ENCODE results near the gene TNS3. TPM values are rescaled to one million over a fixed set of nuclear protein-coding genes. Genes with fewer than 3 reads are reported as not detected.

TNS3 gene
- total and polyA plus RNA-seq, 2 of the 13 experiments (the other 11 are each of a cell fraction or from before 2014, with no cell fraction given): 52.9 to 55.7 TPM

DNA sequence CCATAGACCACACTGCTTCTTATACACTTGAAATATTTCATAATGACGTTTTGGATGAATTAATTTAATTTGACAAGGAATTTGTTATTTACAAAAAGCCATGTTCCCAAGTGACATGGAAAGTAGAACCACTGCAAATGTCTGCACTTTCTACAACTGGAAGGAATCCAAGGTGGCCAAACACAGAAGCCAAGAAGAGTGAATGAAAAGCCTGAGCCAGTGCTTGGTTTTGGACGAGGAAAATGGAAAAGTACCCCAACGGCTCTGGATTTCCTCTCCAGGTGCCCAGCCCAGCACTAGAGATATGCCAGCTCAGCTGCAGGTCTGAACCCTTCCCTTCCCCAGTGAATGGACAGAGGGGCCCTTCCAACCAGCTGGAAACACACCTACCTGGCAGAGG is 279.4 kb downstream of the TNS3 start:
- Histone ChIP-seq H3K9ac (ENCODE audit: insufficient read depth, low read depth, low read length) (no peak overlapping the region), H3K9me3 (ENCODE audit: low read length) (no peaks in the 10 kb centered on the region), H3K27ac (ENCODE audit: extremely low read length, insufficient read depth, low read length) (no peak overlapping the region), H2AFZ (ENCODE audit: low read length) (no peak overlapping the region), H3K79me2 (ENCODE audit: insufficient read depth, low read length) (no peaks in the 10 kb centered on the region), H3K4me1 (ENCODE audit: insufficient read depth, low read length) (no peaks in the 10 kb centered on the region), H3K27me3 (ENCODE audit: control insufficient read depth in 1 of 2, insufficient read depth in 2 of 2, low read length in 2 of 2) (no peaks in the 10 kb centered on the region), H3K4me2 (ENCODE audit: low read depth, low read length) (no peak overlapping the region), H3K4me3 (replicated peaks in 1 of 3; ENCODE audit: insufficient read depth in 1 of 3, low read depth in 2 of 3, low read length in 3 of 3) (no peak overlapping the region), H3K36me3 (replicated peaks in 1 of 2; ENCODE audit: control insufficient read depth in 1 of 2, insufficient read depth in 2 of 2, low read length in 2 of 2) (peaks cover 42 to 73% of the 10 kb centered on the region in 2 experiments), H4K20me1 (ENCODE audit: insufficient read depth, low read length) (peaks cover 18% of the 10 kb centered on the region)
- in situ Hi-C loops (cut with HindIII; ENCODE audit: extremely low pct_ligation_motif_present, low pct_unique_long_range_greater_than_20kb) (no loop called here), intact Hi-C loops (cut with micrococcal nuclease; ENCODE audit: unreplicated experiment) (no loop called here)
- WGBS (ENCODE audit: low lambda C conversion rate): 97% methylated on average over 3 of the region's 3 CpGs
- no peak for ATAC-seq
- CTCF ChIA-PET (ENCODE audit: low intra/inter-chr PET ratio, low total read pairs): no interaction called here
- BruUV-seq (replicated peaks): no TSS peak
- POLR2A ChIA-PET: no interaction called here
- DNase-seq (ENCODE audit: low spot score): no peak
- FAIRE-seq: no peak
- no peak for TF ChIP-seq ZSCAN21 (CRISPR knock-in tag; IDR thresholded peaks at IDR 0.05; ENCODE audit: borderline replicate concordance)
- no peak for TF ChIP-seq NR2F6 (IDR thresholded peaks at IDR 0.05)
- no peak for TF ChIP-seq NR2F6 (CRISPR knock-in tag; IDR thresholded peaks at IDR 0.05)
- no peak for TF ChIP-seq CREM (IDR thresholded peaks at IDR 0.05)
- no peak for TF ChIP-seq CREM (CRISPR knock-in tag; IDR thresholded peaks at IDR 0.05)
- no peak for TF ChIP-seq ZNF496 (CRISPR knock-in tag; IDR thresholded peaks at IDR 0.05; ENCODE audit: insufficient replicate concordance)
- TF ChIP-seq, protein P1, sequence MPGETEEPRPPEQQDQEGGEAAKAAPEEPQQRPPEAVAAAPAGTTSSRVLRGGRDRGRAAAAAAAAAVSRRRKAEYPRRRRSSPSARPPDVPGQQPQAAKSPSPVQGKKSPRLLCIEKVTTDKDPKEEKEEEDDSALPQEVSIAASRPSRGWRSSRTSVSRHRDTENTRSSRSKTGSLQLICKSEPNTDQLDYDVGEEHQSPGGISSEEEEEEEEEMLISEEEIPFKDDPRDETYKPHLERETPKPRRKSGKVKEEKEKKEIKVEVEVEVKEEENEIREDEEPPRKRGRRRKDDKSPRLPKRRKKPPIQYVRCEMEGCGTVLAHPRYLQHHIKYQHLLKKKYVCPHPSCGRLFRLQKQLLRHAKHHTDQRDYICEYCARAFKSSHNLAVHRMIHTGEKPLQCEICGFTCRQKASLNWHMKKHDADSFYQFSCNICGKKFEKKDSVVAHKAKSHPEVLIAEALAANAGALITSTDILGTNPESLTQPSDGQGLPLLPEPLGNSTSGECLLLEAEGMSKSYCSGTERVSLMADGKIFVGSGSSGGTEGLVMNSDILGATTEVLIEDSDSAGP (CRISPR knock-in tag; IDR thresholded peaks at IDR 0.05; ENCODE audit: borderline replicate concordance): no peak
- no peak for TF ChIP-seq ETV6 (CRISPR knock-in tag; conservative IDR thresholded peaks at IDR 0.05)
- TF ChIP-seq HDAC6 (IDR thresholded peaks at IDR 0.05; ENCODE audit: low read depth, low read length): no peak
- TF ChIP-seq, protein P2, sequence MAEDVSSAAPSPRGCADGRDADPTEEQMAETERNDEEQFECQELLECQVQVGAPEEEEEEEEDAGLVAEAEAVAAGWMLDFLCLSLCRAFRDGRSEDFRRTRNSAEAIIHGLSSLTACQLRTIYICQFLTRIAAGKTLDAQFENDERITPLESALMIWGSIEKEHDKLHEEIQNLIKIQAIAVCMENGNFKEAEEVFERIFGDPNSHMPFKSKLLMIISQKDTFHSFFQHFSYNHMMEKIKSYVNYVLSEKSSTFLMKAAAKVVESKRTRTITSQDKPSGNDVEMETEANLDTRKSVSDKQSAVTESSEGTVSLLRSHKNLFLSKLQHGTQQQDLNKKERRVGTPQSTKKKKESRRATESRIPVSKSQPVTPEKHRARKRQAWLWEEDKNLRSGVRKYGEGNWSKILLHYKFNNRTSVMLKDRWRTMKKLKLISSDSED (CRISPR knock-in tag; IDR thresholded peaks at IDR 0.05): no peak
- TF ChIP-seq, protein P3, sequence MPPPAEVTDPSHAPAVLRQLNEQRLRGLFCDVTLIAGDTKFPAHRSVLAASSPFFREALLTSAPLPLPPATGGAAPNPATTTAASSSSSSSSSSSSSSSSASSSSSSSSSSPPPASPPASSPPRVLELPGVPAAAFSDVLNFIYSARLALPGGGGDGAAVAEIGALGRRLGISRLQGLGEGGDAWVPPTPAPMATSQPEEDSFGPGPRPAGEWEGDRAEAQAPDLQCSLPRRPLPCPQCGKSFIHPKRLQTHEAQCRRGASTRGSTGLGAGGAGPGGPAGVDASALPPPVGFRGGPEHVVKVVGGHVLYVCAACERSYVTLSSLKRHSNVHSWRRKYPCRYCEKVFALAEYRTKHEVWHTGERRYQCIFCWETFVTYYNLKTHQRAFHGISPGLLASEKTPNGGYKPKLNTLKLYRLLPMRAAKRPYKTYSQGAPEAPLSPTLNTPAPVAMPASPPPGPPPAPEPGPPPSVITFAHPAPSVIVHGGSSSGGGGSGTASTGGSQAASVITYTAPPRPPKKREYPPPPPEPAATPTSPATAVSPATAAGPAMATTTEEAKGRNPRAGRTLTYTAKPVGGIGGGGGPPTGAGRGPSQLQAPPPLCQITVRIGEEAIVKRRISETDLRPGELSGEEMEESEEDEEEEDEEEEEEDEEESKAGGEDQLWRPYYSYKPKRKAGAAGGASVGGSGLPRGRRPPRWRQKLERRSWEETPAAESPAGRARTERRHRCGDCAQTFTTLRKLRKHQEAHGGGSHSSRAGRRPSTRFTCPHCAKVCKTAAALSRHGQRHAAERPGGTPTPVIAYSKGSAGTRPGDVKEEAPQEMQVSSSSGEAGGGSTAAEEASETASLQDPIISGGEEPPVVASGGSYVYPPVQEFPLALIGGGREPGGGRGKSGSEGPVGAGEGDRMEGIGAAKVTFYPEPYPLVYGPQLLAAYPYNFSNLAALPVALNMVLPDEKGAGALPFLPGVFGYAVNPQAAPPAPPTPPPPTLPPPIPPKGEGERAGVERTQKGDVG (CRISPR knock-in tag; IDR thresholded peaks at IDR 0.05; ENCODE audit: borderline replicate concordance): no peak
- no peak for TF ChIP-seq ZNF207 (IDR thresholded peaks at IDR 0.05; ENCODE audit: borderline replicate concordance)
- TF ChIP-seq, protein P4, sequence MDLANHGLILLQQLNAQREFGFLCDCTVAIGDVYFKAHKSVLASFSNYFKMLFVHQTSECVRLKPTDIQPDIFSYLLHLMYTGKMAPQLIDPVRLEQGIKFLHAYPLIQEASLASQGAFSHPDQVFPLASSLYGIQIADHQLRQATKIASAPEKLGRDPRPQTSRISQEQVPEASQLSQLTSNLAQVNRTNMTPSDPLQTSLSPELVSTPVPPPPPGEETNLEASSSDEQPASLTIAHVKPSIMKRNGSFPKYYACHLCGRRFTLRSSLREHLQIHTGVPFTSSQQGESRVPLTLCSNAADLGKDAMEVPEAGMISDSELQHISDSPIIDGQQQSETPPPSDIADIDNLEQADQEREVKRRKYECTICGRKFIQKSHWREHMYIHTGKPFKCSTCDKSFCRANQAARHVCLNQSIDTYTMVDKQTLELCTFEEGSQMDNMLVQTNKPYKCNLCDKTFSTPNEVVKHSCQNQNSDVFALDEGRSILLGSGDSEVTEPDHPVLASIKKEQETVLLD (CRISPR knock-in tag; IDR thresholded peaks at IDR 0.05; ENCODE audit: low read depth): no peak
- no peak for TF ChIP-seq HMG20B (CRISPR knock-in tag; conservative IDR thresholded peaks at IDR 0.05)
- TF ChIP-seq MIXL1 (CRISPR knock-in tag; IDR thresholded peaks at IDR 0.05): no peak
- TF ChIP-seq KDM1A (CRISPR knock-in tag; IDR thresholded peaks at IDR 0.05): no peak

Data from HepG2 (cell line).